ENCODE data around the gene RXRG.

Gene RXRG

DNA sequence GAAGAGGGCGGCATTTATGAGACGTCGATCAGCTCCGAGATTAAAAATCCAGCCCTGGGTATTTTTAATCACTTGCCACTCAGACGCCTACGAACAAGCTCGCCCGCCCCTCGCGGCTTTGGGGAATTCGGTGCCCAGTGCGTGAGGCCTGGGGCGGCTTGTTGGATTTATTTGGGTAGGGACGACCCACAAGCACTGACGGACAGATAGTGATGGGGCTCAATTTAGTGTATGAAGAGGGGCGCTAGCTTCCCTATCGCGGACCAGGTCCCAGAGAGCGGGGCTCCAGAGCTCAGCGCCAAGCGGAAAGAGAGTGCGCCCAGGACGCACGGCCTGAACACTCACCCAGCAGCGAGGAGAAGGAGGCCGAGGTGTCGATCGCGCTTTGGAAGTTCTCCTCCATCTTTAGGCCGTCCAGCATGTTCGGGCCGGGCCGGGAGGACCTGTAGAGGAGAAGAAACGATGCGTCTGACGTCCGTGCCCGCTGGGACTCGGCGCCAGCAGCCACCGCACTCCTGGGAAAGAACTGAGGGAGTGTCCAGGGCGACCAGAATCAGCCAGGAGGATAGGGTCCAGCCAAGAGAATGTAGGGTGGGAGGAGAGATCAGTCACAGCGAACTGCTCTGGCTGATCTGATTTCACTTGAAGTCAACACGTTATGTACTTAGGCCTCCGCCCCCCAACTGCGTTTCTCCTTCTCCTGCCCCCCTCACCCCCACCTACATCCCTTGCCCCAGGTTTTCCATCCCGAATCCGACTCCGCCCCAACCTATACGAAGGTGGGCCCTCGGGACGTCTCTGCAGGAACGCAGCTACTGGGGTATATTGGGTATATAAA, 89.6 kb downstream of the RXRG start:
- H3K4me3 ChIP-seq (ENCODE audit: low read length), result no peak overlapping the region
- TF ChIP-seq ZNF274 (IDR thresholded peaks at IDR 0.05; ENCODE audit: low read depth, low read length), result no peak

DNA sequence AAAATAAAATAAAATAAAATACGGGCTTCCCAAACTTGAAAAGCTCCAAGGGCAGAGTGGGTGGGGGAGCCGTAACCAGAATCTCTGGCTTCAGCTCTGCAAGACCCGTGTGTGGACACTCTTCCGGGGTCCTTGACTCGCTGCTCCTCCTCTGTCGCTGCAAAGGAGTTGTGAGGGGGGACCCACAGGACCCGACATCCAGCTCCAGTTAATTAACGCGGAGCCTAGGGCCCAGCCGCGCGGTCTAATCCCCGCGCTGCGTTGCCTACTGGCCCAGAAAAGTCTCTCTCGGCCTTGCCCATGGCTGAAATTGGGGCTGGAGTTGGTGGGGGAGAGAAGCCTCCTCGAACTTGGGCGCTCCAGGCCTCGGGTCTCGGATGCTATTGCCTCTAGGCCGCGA, 90.2 kb downstream of the RXRG start:
- TF ChIP-seq ZNF274 (IDR thresholded peaks at IDR 0.05; ENCODE audit: low read depth, low read length), result no peak
- no peak overlapping the region for H3K4me3 ChIP-seq (ENCODE audit: low read length)

DNA sequence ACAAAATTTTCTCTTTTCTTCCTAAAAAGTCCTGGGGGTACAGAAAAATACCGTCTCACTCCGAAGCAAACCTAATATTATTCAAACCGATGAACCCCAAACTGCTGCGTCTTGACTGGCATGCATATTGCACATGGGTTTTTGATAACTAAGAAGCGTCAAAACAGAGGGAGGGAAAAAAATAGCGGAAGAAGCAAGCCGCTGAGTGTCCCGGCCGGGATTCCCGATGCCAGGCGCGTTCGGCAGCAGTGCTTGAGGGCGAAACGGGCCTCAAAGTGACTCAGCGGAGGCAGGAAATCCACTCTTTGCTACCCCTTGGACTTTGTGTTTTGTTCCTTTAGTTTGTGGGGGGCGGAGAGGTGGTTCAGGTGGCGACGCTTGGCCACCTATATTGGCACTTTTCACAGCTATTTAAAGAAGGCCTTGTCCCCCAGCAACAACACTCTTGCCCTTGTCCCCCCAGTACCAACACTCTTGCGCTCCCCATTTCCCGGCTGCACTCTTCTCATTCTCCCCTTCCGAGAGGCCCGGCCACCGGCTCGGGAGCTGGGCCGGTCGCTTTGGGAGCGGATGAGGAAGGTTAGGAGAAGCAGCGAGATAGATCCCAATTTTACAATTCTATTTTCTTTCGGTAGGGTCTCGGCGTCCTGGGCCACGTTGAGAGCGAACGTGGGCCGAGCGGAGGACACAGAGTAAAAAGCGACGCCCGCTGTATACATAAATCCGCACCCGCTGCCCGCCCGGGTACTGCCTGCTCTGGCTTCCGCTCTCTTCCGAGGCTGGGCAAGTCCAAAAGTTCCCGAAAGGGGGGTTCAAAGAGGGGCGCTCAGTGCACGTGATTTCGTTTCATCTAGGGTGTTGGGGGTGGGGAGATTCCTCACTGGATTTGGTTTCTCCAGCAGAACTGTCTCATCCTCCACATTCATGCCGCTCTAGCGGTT, 90.9 kb downstream of the RXRG start:
- no peak for TF ChIP-seq ZNF274 (IDR thresholded peaks at IDR 0.05; ENCODE audit: low read depth, low read length)

DNA sequence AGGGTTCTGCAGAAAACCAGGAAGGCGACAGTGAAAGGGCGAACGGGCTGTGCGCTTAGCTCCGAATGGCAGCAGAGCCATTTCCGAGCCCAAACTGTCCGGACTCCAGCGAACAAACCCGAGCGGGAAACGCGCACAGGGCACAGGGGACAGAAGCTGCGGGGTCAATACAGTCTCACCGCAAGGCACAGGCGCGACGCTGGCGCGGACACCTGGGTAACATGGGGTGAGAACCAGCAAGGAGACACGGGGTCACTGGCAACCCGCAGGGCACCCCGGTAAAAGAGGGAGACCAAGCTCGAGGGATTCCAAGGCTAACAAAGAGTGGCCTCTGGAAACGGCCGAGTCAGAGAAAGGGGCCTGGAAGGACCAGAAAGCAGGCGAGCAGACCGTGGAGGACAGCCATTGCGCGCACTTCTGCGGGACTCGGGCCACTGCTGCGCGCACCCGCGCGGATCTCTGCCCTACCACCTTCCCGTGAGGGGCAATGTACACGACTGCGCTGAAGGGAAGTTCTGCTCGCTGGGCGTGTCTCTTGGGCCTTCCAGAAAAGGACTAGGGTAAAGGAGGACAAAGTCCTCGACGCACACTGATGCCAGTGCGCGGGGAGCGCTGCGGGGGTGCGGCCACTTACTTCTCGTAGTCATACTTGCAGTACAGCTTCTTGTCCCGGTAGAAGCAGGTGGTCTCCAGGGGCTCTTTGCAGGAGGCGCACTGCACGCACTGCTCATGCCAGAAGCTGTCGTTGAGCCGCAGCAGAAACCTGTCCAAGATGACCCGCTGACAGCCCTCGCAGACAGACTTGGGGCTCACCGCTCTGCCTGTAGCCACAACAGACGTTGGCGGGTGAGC, 92.3 kb downstream of the RXRG start:
- TF ChIP-seq ZNF274 (IDR thresholded peaks at IDR 0.05; ENCODE audit: low read depth, low read length), result no peak
- no peak overlapping the region for H3K4me3 ChIP-seq (ENCODE audit: low read length)

More for the DNA sequence above, 90.9 kb downstream of the RXRG start:
- H3K4me3 ChIP-seq (ENCODE audit: low read length), result no peak overlapping the region

DNA sequence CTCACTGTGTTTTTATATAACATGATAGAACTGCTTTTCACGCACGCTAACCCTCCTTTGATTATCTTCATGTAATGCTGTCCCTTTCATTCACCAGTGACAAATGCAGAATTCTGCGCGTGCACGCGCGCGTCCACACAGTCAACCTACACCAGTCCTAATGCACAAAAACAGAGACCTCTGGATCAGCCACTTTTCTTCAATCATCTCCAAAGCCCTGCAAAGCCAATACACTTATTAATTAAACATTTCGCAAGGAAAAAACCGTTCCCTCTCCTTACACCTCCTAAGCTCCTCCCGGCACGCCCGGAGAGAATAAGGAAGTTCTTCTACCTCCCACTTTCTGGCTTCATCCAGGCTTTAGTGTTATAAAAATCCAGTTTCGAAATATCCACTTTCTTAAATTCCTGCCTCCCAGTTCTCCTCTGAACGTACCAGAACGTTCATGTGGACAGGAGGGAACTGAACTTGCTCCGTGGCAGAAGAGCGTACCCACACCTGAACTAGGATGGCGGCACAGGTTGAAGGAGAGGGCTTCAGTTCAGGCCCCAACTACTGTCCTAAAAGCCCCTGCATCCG, 93.0 kb downstream of the RXRG start:
- no peak overlapping the region for H3K4me3 ChIP-seq (ENCODE audit: low read length)
- TF ChIP-seq ZNF274 (IDR thresholded peaks at IDR 0.05; ENCODE audit: low read depth, low read length), result no peak
